HG03064 (cell line): Measurements from ENCODE around the gene ELFN2.

Source experiments
- ATAC-seq: cut with Tn5 transposase; IDR thresholded peaks from one replicate; pipeline ENCODE4 v1.9.1; 2021; ENCODE audit warnings: low read depth; ENCODE audit not compliant: unreplicated experiment

ELFN2 gene

DNA sequence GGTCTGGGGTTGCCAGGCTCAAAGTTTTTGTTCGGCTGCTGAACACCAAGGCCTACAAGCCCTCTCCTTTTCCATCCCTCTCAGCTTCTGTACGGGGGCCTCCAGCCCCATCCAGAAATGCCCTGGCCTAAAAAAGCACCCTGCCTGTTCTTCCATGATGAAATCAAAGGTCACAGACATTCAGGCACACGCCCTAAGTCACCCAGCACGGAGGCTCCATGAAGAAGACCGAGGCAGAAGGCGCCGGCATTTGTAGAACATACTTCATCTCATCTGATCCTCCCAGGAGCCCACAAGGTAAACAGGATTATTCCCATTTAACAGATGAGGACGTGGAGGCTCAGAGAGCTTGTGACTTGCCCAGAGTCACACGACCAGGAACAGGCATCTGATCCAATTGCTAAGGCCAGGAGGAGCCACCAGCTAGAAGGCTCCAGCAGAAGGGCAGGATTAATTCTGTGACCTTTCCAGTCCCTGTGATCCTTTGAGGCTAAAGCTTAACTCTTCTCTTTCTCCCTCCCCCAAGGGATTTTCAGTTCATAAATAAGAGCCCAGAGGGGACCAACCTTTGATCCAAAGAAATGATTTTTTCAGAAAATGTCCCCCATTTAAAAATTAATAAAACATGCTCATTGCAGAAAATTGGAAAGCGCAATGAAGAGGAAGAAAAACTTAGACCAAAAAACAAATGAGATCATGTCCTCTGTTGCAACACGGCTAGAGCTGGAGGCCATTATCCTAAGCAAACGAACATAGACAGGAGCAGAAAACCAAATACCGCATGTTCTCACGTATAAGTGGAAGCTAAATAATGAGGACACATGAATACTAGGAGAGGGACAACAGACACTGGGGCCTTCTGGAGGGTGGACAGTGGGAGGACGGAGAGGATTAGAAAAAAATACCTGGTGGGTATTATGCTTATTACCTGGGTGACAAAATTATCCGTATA lies 106.3 kb downstream of the ELFN2 start:
- no peak for ATAC-seq

DNA sequence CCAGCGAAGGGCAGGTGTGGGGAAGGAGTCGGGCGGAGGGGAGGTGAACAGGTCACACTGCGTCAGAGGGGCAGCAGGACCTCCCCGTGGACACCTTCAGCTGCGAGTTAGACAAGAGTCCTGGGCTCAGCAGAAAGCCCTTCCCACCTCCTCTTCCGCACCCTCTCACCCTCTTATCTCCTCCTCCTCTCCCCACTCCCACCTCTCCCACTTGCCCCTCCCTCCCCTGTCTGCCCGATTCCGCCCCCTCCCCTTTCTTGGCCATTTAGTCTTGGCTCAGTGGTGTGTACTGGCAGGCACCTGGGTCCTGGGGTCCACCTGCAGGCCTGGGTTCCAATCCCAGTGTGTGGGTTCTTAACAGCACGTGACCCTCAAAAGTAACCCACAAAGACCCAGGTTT lies 107.8 kb downstream of the ELFN2 start:
- no peak for ATAC-seq

DNA sequence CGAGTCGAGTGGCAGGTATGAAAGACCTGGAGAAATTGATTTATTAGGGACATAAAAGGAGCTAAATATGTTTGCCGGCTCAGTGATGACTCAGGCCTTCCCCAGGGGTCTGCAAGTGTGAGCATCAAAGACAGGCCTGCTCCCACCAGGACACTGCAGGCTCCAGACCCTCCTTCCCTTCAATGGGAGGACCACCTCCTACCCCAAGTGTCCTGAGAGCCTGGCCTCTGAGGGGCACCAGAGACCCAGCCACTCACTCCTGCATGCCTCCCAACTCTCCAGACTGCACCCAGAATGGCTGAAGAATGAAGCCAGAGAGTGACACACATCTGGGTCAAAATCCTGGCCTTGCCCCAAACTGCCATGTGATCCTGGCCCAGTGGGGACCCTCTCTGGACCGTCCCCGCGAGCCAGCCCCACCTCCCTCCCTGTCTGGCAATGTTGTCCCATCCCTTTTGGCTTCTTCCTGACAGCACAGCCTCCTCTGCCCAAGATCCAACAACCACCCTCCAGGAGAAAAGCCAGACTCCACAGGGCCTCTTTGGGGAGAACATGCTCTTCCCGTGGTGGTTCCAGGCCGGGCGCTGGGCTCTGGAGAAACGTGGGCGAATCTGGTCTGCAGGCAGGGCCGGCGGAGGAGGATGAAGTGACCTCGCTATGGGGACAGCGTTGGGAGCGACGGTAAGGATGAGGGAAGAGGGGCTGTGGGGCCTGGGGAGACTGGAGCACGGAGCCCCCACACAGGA lies 108.7 kb downstream of the ELFN2 start:
- ATAC-seq, result no peak
